M059J (cell line): ENCODE data around the gene RBX1. TPM values are rescaled to one million over a fixed set of nuclear protein-coding genes. Genes with fewer than 3 reads are reported as not detected.

ENCODE experiments used
- DNase-seq: peaks from one replicate; pipeline ENCODE4 v3.0.0-alpha.2; 2012; ENCODE audit warnings: low read depth
- total RNA-seq: library from RNA; depleted of rRNA; stranded (reverse); fragments of >200 nt; shearing (Covaris generic); gene quantifications from 2 replicates; pipeline ENCODE4 v1.2.3, GENCODE V29; 2014; rRNA removed

Gene RBX1
- total RNA-seq, 1 experiment from 2014 or later: 67.1 TPM

GRCh38 chr22:41022470-41023298, 71.5 kb downstream of the RBX1 start:
- DNase-seq: peak; percentile 82

Other genes starting within 250 kb of the RBX1 start
- 39.1 and 52.6 TPM in 2 replicates for gene SLC25A17, start 132.0 kb upstream of the RBX1 start, total RNA-seq
- 87.2 and 129 TPM in 2 replicates for gene ST13, start 94.7 kb upstream of the RBX1 start, total RNA-seq
- gene XPNPEP3, start 94.2 kb upstream of the RBX1 start, total RNA-seq: 7.4 and 9.0 TPM in 2 replicates
- gene DNAJB7, start 89.3 kb upstream of the RBX1 start, total RNA-seq: not detected in 2 replicates
- 20.1 and 25.2 TPM in 2 replicates for gene EP300, start 141.2 kb downstream of the RBX1 start, total RNA-seq